T1000 (cell line): ENCODE results near the gene CD52.
A peak's percentile ranks its signal among the peaks of the same experiment; 100 is the strongest.

Experiments used
- DNase-seq: peaks from one replicate; lab custom pipeline; 2025; ENCODE audit warnings: mixed read lengths; lab: John Stamatoyannopoulos, UW

CD52 gene

GRCh38 chr1:26354972-26355371 lies 37.2 kb downstream of the CD52 start:
- DNase-seq = no peak

GRCh38 chr1:26356106-26356505 lies 38.3 kb downstream of the CD52 start:
- no peak for DNase-seq

GRCh38 chr1:26357121-26357602 lies 39.4 kb downstream of the CD52 start:
- DNase-seq = no peak

DNA sequence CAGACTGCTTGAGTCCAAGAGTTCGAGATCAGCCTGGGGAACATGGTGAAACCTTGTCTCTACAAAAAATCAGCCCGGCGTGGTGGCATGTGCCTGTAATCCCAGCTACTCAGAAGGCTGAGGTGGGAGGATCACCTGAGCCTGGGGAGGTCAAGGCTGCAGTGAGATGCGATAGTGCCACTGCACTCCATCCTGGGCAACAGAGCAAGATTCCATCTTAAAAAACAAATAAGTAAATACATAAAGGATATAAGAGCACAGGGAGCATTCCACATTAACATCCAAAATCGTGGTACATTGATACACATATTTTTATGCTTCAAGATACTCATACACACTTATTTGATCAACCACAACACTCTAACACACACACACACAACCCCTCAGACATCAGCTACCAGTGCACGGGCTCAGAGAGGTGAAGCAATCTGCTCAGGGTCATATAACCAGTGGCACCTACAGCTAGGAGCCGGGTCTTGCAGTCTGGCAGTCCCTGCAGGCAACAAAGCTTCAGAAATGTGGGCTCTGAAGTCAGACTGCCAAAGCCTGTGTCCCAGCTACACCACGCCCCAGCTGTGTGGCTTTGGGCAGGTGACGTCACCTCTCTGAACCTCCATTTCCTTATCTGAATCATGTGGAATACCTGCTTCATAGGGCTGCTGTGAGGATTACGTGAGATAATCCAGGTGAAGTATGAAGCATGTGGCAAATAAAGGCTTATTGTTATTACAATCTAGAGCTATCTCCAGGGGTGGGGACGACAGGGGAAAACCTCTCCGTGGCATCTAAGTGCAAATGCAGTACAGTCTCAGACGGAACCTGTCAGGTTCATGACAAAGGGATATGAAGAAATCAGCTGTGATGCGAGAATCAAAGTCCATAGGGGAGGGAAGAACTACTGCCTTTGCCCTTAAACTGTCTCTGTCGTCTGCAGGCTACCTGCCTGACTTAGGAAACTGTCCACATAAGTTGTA lies 40.9 kb downstream of the CD52 start:
- no peak for DNase-seq

DNA sequence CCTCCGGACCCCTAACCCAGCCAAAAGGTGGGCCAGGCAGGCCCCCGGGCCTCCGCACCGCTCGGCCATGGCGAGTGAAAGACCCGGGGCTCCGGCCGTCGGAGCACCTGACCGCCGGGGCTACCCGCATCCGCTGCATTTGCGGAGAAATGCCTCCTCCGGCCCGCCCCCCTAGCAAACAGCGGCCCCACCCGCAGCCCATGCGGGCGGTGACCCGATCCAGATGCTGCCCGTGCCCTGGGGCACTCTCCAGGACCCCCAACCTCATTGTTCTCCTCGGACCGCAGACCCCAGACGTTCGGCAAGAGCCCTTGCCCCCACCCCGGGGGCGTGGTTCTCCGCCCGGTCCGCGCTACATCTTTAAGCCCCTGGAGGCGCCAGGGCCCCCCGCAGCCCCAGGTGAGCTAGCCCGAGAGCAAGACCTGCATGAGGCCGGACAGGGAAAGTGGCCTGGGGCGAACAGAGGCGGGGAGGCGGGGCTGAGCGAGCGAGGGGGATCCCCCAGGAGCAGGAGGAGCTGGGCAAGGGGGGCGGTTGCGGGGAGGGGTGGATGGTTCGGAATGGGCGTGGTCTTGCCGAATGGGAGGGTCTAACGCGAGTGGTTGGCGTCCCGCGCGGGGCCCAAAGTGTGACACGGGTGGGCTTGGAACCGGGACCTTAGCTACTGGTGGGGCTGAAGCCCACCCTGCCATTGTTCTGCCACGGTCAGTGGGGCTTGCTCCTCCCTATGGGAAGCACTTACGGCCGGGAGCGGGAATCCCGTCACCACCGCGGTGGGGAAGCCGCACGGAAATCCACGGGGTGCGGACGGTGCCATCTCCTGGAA lies 42.4 kb downstream of the CD52 start:
- no peak for DNase-seq

DNA sequence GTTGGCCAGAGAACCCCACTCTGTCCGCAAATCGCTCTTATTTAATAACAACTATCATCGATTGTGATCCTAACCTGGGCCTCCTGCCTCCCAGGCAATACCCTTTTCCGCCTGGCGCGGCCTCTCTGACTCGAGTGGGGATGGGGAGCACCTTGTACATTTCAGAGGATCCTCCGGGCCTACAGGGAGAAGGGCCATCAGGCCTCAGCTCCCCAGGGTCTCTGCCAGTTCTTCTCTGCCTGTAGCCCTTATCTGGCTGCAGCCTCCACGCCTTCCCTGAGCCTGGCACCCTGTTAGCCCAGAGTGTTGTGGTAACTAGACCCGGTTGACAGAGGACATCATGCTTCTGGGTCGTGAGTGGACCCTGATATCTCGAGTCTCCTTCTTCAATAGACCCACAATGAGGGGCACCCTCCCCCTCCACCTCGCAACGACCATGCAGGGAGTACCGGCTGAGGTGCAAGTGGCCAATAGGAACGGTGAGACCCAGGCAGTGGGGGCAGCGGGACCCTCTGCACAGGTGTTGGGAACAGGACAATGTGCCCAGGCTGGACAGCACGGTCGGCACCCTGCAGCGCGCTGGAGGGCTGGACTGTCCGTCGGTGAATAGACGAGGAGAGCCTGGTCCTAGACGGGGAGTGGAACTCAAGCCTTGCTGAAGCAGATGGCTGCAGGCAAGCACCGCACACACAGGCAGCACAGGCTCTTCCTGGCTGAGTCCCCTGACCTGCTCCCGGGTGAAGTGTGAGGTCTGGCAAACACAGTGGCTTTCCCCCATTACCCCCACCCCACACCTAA lies 43.2 kb downstream of the CD52 start:
- no peak for DNase-seq

DNA sequence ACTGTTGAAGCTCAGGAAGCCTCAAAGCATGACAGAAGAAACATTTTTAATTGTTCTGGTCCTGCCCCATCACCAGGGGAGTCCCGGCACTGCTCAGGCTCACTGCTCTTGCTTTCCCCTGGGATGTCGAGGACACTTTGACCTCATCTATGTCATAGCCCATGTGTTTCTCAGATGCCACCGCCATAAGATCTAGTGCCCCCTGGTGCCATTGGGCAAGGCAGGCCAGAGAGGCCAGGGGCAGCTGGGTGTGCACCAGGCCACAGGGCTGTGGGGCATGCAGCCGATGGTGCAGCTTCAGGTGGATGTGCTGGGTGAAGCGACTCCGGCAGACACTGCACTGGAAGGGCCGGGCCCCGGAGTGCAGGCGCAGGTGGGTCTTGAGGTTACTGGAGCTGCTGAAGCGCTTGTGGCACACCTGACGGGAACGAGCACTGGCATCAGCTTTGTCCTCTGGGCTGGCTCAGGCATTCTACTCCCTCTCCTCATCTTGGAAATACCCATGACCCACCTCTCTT lies 43.9 kb downstream of the CD52 start:
- no peak for DNase-seq

GRCh38 chr1:26362331-26362730 lies 44.6 kb downstream of the CD52 start:
- DNase-seq = no peak

- peak; percentile 36 for DNase-seq
Measured at GRCh38 chr1:26363549-26364448, 46.0 kb downstream of the CD52 start.

- DNase-seq = no peak
Measured at GRCh38 chr1:26364956-26365355, 47.2 kb downstream of the CD52 start.

DNA sequence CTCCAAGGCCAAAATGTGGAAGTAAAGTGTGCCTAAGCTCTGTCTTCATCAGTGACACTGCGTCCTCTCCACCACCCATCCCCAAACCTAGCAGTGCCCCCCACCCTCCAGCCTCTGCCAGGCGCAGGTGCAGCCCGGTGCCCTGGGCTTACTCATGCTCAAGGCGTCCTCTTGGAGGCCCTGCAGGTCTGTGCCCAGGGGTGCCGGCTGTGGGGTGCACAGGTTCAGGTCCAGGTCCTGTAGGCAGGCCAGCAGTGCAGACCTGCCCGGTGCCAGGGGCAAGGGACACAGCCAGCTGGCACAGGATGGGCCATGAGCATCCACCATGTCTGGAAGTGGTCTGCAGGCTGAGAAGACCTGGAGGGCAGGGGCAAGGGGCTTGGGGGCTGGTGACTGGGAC lies 49.7 kb downstream of the CD52 start:
- DNase-seq = no peak

DNA sequence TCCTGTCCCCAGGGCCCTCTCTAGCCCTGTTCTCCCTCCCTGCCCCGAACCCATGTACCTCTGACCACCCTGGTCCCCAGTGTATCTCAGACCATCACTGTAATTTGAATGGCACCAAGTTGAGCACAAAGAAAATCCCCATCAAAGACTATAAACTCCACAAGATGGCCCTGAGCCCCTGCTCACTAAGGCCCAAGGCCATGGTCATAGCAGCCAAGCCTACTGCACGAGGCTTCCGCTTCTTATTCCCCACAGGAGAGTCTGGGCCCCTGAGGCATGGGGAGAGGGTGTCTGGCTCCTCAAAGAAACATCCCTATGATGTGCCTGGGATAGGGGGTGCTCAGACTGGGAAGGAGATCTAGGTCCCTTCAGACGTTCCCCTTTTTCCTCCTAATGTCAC lies 50.2 kb downstream of the CD52 start:
- DNase-seq = no peak

DNA sequence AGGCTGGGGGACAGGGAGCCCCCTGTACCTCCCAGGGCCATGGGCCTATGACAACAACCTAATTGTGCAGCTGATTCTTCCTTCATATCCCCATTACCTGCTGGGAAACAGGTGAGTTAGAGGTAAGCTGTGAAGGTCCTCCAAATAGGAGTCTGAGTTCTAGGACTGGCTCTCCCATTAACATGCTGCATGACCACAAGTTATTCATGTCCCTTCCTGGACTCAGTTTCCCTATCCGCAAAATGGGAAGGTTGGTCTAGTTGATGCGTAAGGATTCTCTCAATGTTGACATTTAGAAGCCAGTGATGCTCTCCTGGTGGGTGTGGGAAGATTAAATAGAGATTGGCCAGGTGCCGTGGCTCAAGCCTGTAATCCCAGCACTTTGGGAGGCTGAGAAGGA lies 50.7 kb downstream of the CD52 start:
- no peak for DNase-seq
